Activated naive CD8-positive, alpha-beta T cell treated with anti-CD3 and anti-CD28 coated beads, Interleukin-2, amount 50 U/mL, for 16 hours (primary cell): ENCODE data around the gene PDLIM4.
A peak's percentile ranks its signal among the peaks of the same experiment; 100 is the strongest.

Experiments used
- DNase-seq: peaks from one replicate; pipeline ENCODE4 v3.0.0-alpha.2; 2020; ENCODE audit warnings: low read depth, low spot score

PDLIM4 gene

GRCh38 chr5:132281856-132282614, 24.5 kb downstream of the PDLIM4 start:
- DNase-seq, result no peak

- no peak for DNase-seq
Measured at GRCh38 chr5:132283423-132284043, 26.0 kb downstream of the PDLIM4 start.

GRCh38 chr5:132289097-132289496, 31.6 kb downstream of the PDLIM4 start:
- DNase-seq, result no peak

- no peak for DNase-seq
Measured at GRCh38 chr5:132291026-132291425, 33.5 kb downstream of the PDLIM4 start.

GRCh38 chr5:132293066-132293991, 35.8 kb downstream of the PDLIM4 start:
- peak; percentile 70 for DNase-seq

- DNase-seq, result peak; percentile 83
Measured at GRCh38 chr5:132293992-132294727, 36.7 kb downstream of the PDLIM4 start, which contains the start of gene SLC22A4. SLC22A4 (plus strand) TSS chr5:132294394; CDS start chr5:132294617, 223 bp downstream.

GRCh38 chr5:132294728-132295504, 37.4 kb downstream of the PDLIM4 start:
- DNase-seq, result peak; percentile 47

- DNase-seq, result no peak
Measured at GRCh38 chr5:132295505-132296411, 38.3 kb downstream of the PDLIM4 start.

GRCh38 chr5:132296412-132297016, 39.0 kb downstream of the PDLIM4 start:
- no peak for DNase-seq

- DNase-seq, result no peak
Measured at GRCh38 chr5:132297211-132297940, 39.9 kb downstream of the PDLIM4 start.

- no peak for DNase-seq
Measured at GRCh38 chr5:132298298-132299212, 41.1 kb downstream of the PDLIM4 start.

- DNase-seq, result no peak
Measured at GRCh38 chr5:132299917-132300316, 42.4 kb downstream of the PDLIM4 start.

GRCh38 chr5:132300577-132301343, 43.3 kb downstream of the PDLIM4 start:
- DNase-seq, result no peak

GRCh38 chr5:132301344-132302271, 44.1 kb downstream of the PDLIM4 start:
- no peak for DNase-seq

GRCh38 chr5:132302413-132302812, 44.9 kb downstream of the PDLIM4 start:
- no peak for DNase-seq
